Keratinocyte (primary cell): ENCODE data around the gene GADD45G. TPM values are rescaled to one million over a fixed set of nuclear protein-coding genes. Genes with fewer than 3 reads are reported as not detected.

ENCODE experiments used
- DNase-seq: peaks from one replicate; pipeline ENCODE4 v3.0.0-alpha.2; 2011; ENCODE audit warnings: low read depth, missing footprints, low spot score
- FAIRE-seq: peaks from 2 replicates; lab custom pipeline; 2011; peaks lifted over from hg19 to GRCh38; lab: Jason Lieb, UNC
- H2AFZ ChIP-seq: 2 replicates; pipeline ENCODE4 v1.6.0; 2012; ENCODE audit warnings: low read length, control low read depth, inconsistent platforms; ENCODE audit not compliant: control insufficient read depth
- H3K27ac ChIP-seq: 2 replicates; pipeline ENCODE4 v1.5.1; 2011; ENCODE audit warnings: low read length; ENCODE audit not compliant: control insufficient read depth, insufficient read depth
- H3K27me3 ChIP-seq: 3 replicates; pipeline ENCODE4 v1.6.0; 2011; ENCODE audit warnings: low read length; ENCODE audit not compliant: control insufficient read depth, insufficient read depth; ENCODE audit errors: extremely low read depth
- H3K36me3 ChIP-seq, 2 experiments: 2 replicates in 1 of 2; 3 replicates in 1 of 2; pipeline ENCODE4 v1.5.1; 2011; ENCODE audit warnings: low read length in 2 of 2, mild to moderate bottlenecking in 1 of 2; ENCODE audit not compliant: control insufficient read depth in 2 of 2, insufficient read depth in 2 of 2; ENCODE audit errors: extremely low read depth in 1 of 2
- H3K4me1 ChIP-seq: 3 replicates; pipeline ENCODE4 v1.5.1; 2011; ENCODE audit warnings: low read length; ENCODE audit not compliant: control insufficient read depth, insufficient read depth; ENCODE audit errors: extremely low read depth
- H3K4me2 ChIP-seq: 3 replicates; pipeline ENCODE4 v1.6.0; 2011; ENCODE audit warnings: low read depth, low read length; ENCODE audit not compliant: control insufficient read depth, insufficient read depth; ENCODE audit errors: extremely low read depth
- H3K4me3 ChIP-seq, 3 experiments: fragments of 200-600 bp in 1 of 3; sonication (generic) in 1 of 3; 2 replicates in 2 of 3; 3 replicates in 1 of 3; pipeline ENCODE4 v1.5.1; 2011 to 2016; ENCODE audit warnings: low read length in 3 of 3, mild to moderate bottlenecking in 3 of 3, control low read depth in 2 of 3, inconsistent platforms in 1 of 3, low read depth in 1 of 3, mixed read lengths in 1 of 3, mixed run types in 1 of 3, moderate library complexity in 1 of 3; ENCODE audit not compliant: control insufficient read depth in 2 of 3, insufficient read depth in 2 of 3; ENCODE audit errors: extremely low read depth in 1 of 3
- H3K79me2 ChIP-seq: 2 replicates; pipeline ENCODE4 v1.6.0; 2012; ENCODE audit warnings: low read length; ENCODE audit not compliant: control insufficient read depth, insufficient read depth
- H3K9ac ChIP-seq: 3 replicates; pipeline ENCODE4 v1.6.0; 2011; ENCODE audit warnings: low read length; ENCODE audit not compliant: control insufficient read depth, insufficient read depth; ENCODE audit errors: extremely low read depth
- H3K9me1 ChIP-seq: 3 replicates; pipeline ENCODE4 v1.6.0; 2011; ENCODE audit warnings: low read length; ENCODE audit not compliant: control insufficient read depth, insufficient read depth; ENCODE audit errors: extremely low read depth
- H3K9me3 ChIP-seq: 2 replicates; pipeline ENCODE4 v1.5.1; 2012; ENCODE audit warnings: low read depth, low read length; ENCODE audit not compliant: control insufficient read depth
- H4K20me1 ChIP-seq: 3 replicates; pipeline ENCODE4 v1.6.0; 2011; ENCODE audit warnings: low read length; ENCODE audit not compliant: control insufficient read depth, insufficient read depth; ENCODE audit errors: extremely low read depth
- EZH2 ChIP-seq: IDR thresholded peaks from one replicate; pipeline ENCODE4 v1.6.1; 2012; ENCODE audit warnings: inconsistent platforms, mild to moderate bottlenecking, low read length, moderate library complexity
- dilution Hi-C: fragments of 300-500 bp; cut with MboI; formaldehyde crosslinking; loops from one replicate; pipeline ENCODE4 v1.7.0; 2020; ENCODE audit warnings: low sequenced_read_pairs; ENCODE audit not compliant: extremely low pct_ligation_motif_present
- polyA plus RNA-seq, 5 experiments: library from polyadenylated mRNA; depleted of rRNA in 3 of 5; stranded (reverse) in 3 of 5; stranded (forward) in 1 of 5; unstranded in 1 of 5; fragments of >200 nt; gene quantifications; 1 replicate in 1 of 5; 2 replicates in 3 of 5; 3 replicates in 1 of 5; pipeline versions ENCODE4 v1.2.1 to v1.2.3, GENCODE V29; 2011 to 2012; ENCODE audit warnings: missing spikeins in 2 of 5, low read depth in 1 of 5, low replicate concordance in 1 of 5
- TF ChIP-seq, protein P1 (sequence below), 3 experiments: IDR thresholded peaks in 1 of 3; conservative IDR thresholded peaks in 1 of 3; optimal IDR thresholded peaks in 1 of 3; 2 replicates in 2 of 3; 3 replicates in 1 of 3; pipeline versions ENCODE3 to v1.5.1; 2011; ENCODE audit warnings: low read length in 3 of 3, mild to moderate bottlenecking in 3 of 3, moderate library complexity in 2 of 3, control low read depth in 1 of 3, inconsistent platforms in 1 of 3; ENCODE audit not compliant: insufficient read depth in 2 of 3; ENCODE audit errors: extremely low read depth in 1 of 3

The GADD45G gene
- polyA plus RNA-seq, 1 donor (not counting 4 experiments of a cell fraction or from before 2014, with no cell fraction given): 0.05 TPM

DNA sequence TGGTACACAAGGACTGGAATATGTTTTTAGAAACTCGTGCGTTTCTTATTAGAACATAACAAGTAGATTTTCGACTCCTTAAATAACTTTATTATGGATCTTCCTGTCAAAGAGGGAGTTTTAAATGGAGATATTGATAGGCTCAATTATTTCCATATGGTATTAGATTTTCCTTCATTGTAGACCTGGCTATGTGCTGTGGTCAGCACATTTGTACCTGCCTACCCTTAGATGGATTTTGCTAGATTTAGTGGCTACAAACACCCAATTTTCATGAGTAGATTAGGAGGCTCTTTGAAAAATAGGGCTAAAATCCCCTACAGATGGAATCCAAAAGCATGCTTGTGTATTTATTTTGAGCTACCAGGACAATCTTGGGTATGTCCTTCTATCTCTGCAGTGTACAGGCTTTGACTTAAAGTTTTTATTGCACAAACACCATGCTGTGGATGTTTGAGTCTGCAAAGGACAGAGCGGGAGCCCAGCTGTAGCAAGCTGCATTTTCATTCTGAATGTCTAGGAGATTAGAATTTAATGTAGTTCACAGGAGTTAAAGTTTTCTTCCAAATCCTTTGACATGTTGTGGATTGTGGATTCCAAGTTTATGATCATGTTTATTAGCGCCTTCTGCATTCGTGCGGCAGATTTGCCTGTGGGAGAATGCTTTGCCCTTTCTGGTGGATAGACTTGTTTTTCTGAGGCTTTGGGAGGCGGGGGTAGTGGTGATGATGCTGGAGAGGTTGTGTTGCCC, 41.6 kb downstream of the GADD45G start:
- FAIRE-seq (no peak), DNase-seq (no peak)
- Histone ChIP-seq H3K27me3 (peaks cover 8% of the 10 kb centered on the region), H3K9ac (no peak overlapping the region), H3K27ac (no peak overlapping the region), H3K9me1 (no peaks in the 10 kb centered on the region), H3K9me3 (no peaks in the 10 kb centered on the region), H3K79me2 (no peaks in the 10 kb centered on the region), H3K4me1 (no peaks in the 10 kb centered on the region), H3K4me2 (no peak overlapping the region), H3K36me3 (no peaks in the 10 kb centered on the region), H2AFZ (no peak overlapping the region), H3K4me3 (no peak overlapping the region), H4K20me1 (no peaks in the 10 kb centered on the region)
- dilution Hi-C loops: no loop called here
- TF ChIP-seq, protein P1, sequence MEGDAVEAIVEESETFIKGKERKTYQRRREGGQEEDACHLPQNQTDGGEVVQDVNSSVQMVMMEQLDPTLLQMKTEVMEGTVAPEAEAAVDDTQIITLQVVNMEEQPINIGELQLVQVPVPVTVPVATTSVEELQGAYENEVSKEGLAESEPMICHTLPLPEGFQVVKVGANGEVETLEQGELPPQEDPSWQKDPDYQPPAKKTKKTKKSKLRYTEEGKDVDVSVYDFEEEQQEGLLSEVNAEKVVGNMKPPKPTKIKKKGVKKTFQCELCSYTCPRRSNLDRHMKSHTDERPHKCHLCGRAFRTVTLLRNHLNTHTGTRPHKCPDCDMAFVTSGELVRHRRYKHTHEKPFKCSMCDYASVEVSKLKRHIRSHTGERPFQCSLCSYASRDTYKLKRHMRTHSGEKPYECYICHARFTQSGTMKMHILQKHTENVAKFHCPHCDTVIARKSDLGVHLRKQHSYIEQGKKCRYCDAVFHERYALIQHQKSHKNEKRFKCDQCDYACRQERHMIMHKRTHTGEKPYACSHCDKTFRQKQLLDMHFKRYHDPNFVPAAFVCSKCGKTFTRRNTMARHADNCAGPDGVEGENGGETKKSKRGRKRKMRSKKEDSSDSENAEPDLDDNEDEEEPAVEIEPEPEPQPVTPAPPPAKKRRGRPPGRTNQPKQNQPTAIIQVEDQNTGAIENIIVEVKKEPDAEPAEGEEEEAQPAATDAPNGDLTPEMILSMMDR (optimal IDR thresholded peaks at IDR 0.05 in 1 of 3, IDR thresholded peaks at IDR 0.05 in 1 of 3, conservative IDR thresholded peaks at IDR 0.05 in 1 of 3; ENCODE audit: extremely low read depth in 1 of 3, insufficient read depth in 2 of 3, low read length in 3 of 3): no peak
- TF ChIP-seq EZH2: no peak

GRCh38 chr9:89647366-89648128, 42.7 kb downstream of the GADD45G start:
- Histone ChIP-seq H3K79me2 (no peaks in the 10 kb centered on the region), H3K27ac (no peak overlapping the region), H3K9ac (no peak overlapping the region), H3K9me1 (no peaks in the 10 kb centered on the region), H2AFZ (no peak overlapping the region), H3K4me2 (no peak overlapping the region), H3K36me3 (no peaks in the 10 kb centered on the region), H3K27me3 (peaks cover 8% of the 10 kb centered on the region), H3K9me3 (no peaks in the 10 kb centered on the region), H3K4me1 (no peaks in the 10 kb centered on the region), H3K4me3 (no peak overlapping the region), H4K20me1 (no peaks in the 10 kb centered on the region)
- TF ChIP-seq EZH2: no peak
- TF ChIP-seq, protein P1 (optimal IDR thresholded peaks at IDR 0.05 in 1 of 3, IDR thresholded peaks at IDR 0.05 in 1 of 3, conservative IDR thresholded peaks at IDR 0.05 in 1 of 3; ENCODE audit: extremely low read depth in 1 of 3, insufficient read depth in 2 of 3, low read length in 3 of 3): no peak
- DNase-seq (no peak), FAIRE-seq (no peak)
- dilution Hi-C loops: no loop called here
